Measurements from ENCODE around the gene PLCXD1. TPM values are rescaled to one million over a fixed set of nuclear protein-coding genes. Genes with fewer than 3 reads are reported as not detected.
"Not testable (repeated sequence)": the region's sequence is repeated elsewhere in the genome, so short reads cannot be mapped to it uniquely, and the experiment has no call there.

Gene PLCXD1
- total RNA-seq, 1 donor from 2014 or later: 34.4 TPM

GRCh38 chrX:319579-320125 lies 38.5 kb downstream of the PLCXD1 start:
- peaks cover 11% of the 10 kb centered on the region for H3K4me1 ChIP-seq
- H3K36me3 ChIP-seq: peaks cover 6% of the 10 kb centered on the region
- TF ChIP-seq CTCF (IDR thresholded peaks at IDR 0.05): no peak
- no peaks in the 10 kb centered on the region for H3K27me3 ChIP-seq
- intact Hi-C loops (cut with DNase I): no loop called here
- peak overlapping the region; percentile 89 for H3K4me3 ChIP-seq
- peak overlapping the region; percentile 91 for H3K27ac ChIP-seq
- no peak for ATAC-seq
- peak; percentile 75 for DNase-seq
- no peaks in the 10 kb centered on the region for H3K9me3 ChIP-seq

- H3K36me3 ChIP-seq: no peaks in the 10 kb centered on the region
- no peak for ATAC-seq
- H3K27ac ChIP-seq: peak overlapping the region; percentile 91
- H3K9me3 ChIP-seq: no peaks in the 10 kb centered on the region
- no peaks in the 10 kb centered on the region for H3K27me3 ChIP-seq
- TF ChIP-seq CTCF (IDR thresholded peaks at IDR 0.05): no peak
- intact Hi-C loops (cut with DNase I): no loop called here
- H3K4me1 ChIP-seq: peaks cover 11% of the 10 kb centered on the region
- DNase-seq: peak; percentile 65
- H3K4me3 ChIP-seq: peak overlapping the region; percentile 89
Measured at GRCh38 chrX:320126-320783, 39.1 kb downstream of the PLCXD1 start.

GRCh38 chrX:323721-324628 lies 42.8 kb downstream of the PLCXD1 start:
- intact Hi-C loops (cut with DNase I): no loop called here
- peak; percentile 36 for ATAC-seq
- no peaks in the 10 kb centered on the region for H3K27me3 ChIP-seq
- H3K9me3 ChIP-seq: no peaks in the 10 kb centered on the region
- no peaks in the 10 kb centered on the region for H3K36me3 ChIP-seq
- H3K4me3 ChIP-seq: no peak overlapping the region
- TF ChIP-seq CTCF (IDR thresholded peaks at IDR 0.05): no peak
- H3K27ac ChIP-seq: no peak overlapping the region
- peaks cover 11% of the 10 kb centered on the region for H3K4me1 ChIP-seq
- peak; percentile 67 for DNase-seq

- H3K27me3 ChIP-seq; intact Hi-C loops (cut with DNase I); H3K4me3 ChIP-seq; H3K27ac ChIP-seq; H3K36me3 ChIP-seq; H3K9me3 ChIP-seq; ATAC-seq: not testable (repeated sequence)
- peak; percentile 39 for DNase-seq
- H3K4me1 ChIP-seq: peaks cover 11% of the 10 kb centered on the region
Measured at GRCh38 chrX:324664-325063, 43.5 kb downstream of the PLCXD1 start.

GRCh38 chrX:327660-328126 lies 46.5 kb downstream of the PLCXD1 start:
- peaks cover 9% of the 10 kb centered on the region for H3K4me1 ChIP-seq
- H3K9me3 ChIP-seq: no peaks in the 10 kb centered on the region
- no peak overlapping the region for H3K4me3 ChIP-seq
- H3K27me3 ChIP-seq: peaks cover 12% of the 10 kb centered on the region
- no peak for TF ChIP-seq CTCF (IDR thresholded peaks at IDR 0.05)
- no peak overlapping the region for H3K27ac ChIP-seq
- intact Hi-C loops (cut with DNase I): no loop called here
- H3K36me3 ChIP-seq: no peaks in the 10 kb centered on the region
- DNase-seq (peak; percentile 57), ATAC-seq (no peak)

Measured in upper lobe of right lung (tissue), 1 donor.